ENCODE results near the gene OPN5. TPM values are rescaled to one million over a fixed set of nuclear protein-coding genes. Genes with fewer than 3 reads are reported as not detected.
A peak's percentile ranks its signal among the peaks of the same experiment; 100 is the strongest.
"Not testable (repeated sequence)": the region's sequence is repeated elsewhere in the genome, so short reads cannot be mapped to it uniquely, and the experiment has no call there.

OPN5 gene
- total RNA-seq, 1 experiment from 2014 or later = not detected

DNA sequence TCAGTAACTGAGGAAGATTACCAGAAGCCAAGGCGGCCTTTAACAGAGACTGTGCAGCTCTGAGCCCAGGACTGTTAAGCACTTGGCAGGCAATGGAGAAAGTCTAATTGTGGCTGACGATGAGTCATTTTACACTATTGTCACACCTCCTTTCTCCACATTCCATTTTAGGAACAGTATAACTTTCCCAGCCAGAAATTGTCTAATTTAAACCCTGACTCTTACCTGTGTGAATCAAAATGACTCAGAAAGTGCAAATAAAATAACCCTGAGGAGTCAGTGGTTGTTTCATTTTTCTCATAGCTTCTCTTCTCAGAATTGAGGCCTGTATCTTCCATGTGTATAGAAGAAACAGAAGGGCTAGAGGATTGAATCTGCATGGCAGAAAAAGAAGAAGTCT lies 40.0 kb upstream of the OPN5 start:
- H3K4me3 ChIP-seq (ENCODE audit: low read depth, low read length, poor library complexity, severe bottlenecking) = no peak overlapping the region
- no peaks in the 10 kb centered on the region for H3K4me1 ChIP-seq (ENCODE audit: insufficient read depth, low read length, poor library complexity, severe bottlenecking)
- peak; percentile 21 for DNase-seq (ENCODE audit: low spot score)
- H3K27ac ChIP-seq (ENCODE audit: low read depth, low read length, poor library complexity, severe bottlenecking) = no peak overlapping the region
- no peaks in the 10 kb centered on the region for H3K9me3 ChIP-seq (ENCODE audit: low read depth, low read length, poor library complexity, severe bottlenecking)
- TF ChIP-seq, protein P1, sequence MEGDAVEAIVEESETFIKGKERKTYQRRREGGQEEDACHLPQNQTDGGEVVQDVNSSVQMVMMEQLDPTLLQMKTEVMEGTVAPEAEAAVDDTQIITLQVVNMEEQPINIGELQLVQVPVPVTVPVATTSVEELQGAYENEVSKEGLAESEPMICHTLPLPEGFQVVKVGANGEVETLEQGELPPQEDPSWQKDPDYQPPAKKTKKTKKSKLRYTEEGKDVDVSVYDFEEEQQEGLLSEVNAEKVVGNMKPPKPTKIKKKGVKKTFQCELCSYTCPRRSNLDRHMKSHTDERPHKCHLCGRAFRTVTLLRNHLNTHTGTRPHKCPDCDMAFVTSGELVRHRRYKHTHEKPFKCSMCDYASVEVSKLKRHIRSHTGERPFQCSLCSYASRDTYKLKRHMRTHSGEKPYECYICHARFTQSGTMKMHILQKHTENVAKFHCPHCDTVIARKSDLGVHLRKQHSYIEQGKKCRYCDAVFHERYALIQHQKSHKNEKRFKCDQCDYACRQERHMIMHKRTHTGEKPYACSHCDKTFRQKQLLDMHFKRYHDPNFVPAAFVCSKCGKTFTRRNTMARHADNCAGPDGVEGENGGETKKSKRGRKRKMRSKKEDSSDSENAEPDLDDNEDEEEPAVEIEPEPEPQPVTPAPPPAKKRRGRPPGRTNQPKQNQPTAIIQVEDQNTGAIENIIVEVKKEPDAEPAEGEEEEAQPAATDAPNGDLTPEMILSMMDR (conservative IDR thresholded peaks at IDR 0.05; ENCODE audit: low read depth, low read length) = no peak
- TF ChIP-seq EZH2 (IDR thresholded peaks at IDR 0.05; ENCODE audit: borderline replicate concordance, low read depth, low read length, poor library complexity, severe bottlenecking) = no peak
- H3K36me3 ChIP-seq (ENCODE audit: insufficient read depth, low read length, poor library complexity, severe bottlenecking) = no peaks in the 10 kb centered on the region
- BruUV-seq (replicated peaks) = no TSS peak
- ChIA-PET CTCF (no interaction called here), POLR2A (ENCODE audit: low non-redundant PET) (no interaction called here)
- H3K27me3 ChIP-seq (replicated peaks; ENCODE audit: insufficient read depth, low read depth, low read length, poor library complexity) = no peaks in the 10 kb centered on the region
- intact Hi-C loops (cut with micrococcal nuclease; ENCODE audit: unreplicated experiment) = no loop called here

DNA sequence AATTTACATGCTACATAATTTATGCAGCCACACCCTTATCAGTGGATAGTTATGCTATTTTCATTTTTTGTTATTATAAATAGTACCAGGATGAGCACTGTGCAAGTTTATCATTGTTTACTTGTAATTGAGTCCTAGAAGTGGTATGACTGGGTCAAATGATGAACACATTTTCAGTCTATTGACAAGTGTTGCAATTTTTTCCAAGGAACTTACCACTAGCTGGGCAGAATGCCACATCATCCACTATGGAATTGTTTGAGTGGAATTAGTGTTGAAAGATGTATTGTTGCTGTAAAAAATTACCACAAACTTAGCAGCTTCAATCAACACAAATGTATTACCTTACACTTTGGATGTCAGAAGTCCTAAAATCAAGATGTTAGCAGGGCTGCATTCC lies 38.1 kb upstream of the OPN5 start:
- no TSS peak for BruUV-seq (replicated peaks)
- CTCF ChIA-PET = no interaction called here
- POLR2A ChIA-PET (ENCODE audit: low non-redundant PET) = no interaction called here

DNA sequence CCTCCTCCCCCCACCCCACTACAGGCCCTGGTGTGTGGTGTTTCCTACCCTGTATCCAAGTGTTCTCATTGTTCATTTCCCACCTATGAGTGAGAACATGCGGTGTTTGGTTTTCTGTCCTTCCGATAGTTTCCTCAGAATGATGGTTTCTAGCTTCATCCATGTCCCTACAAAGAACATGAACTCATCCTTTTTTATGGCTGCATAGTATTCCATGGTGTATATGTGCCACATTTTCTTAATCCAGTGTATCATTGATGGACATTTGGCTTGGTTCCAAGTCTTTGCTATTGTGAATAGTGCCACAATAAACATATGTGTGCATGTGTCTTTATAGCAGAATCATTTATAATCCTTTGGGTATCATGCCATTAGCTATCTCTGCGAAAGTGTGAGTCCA lies 36.6 kb upstream of the OPN5 start:
- CTCF ChIA-PET; H3K27me3 ChIP-seq (replicated peaks; ENCODE audit: insufficient read depth, low read depth, low read length, poor library complexity); H3K9me3 ChIP-seq (ENCODE audit: low read depth, low read length, poor library complexity, severe bottlenecking); POLR2A ChIA-PET (ENCODE audit: low non-redundant PET); H3K4me1 ChIP-seq (ENCODE audit: insufficient read depth, low read length, poor library complexity, severe bottlenecking); H3K4me3 ChIP-seq (ENCODE audit: low read depth, low read length, poor library complexity, severe bottlenecking); BruUV-seq (replicated peaks); intact Hi-C loops (cut with micrococcal nuclease; ENCODE audit: unreplicated experiment); H3K27ac ChIP-seq (ENCODE audit: low read depth, low read length, poor library complexity, severe bottlenecking); DNase-seq (ENCODE audit: low spot score); H3K36me3 ChIP-seq (ENCODE audit: insufficient read depth, low read length, poor library complexity, severe bottlenecking): not testable (repeated sequence)

More for the DNA sequence above, 38.1 kb upstream of the OPN5 start:
- H3K27me3 ChIP-seq (replicated peaks; ENCODE audit: insufficient read depth, low read depth, low read length, poor library complexity) = no peaks in the 10 kb centered on the region
- no peak overlapping the region for H3K4me3 ChIP-seq (ENCODE audit: low read depth, low read length, poor library complexity, severe bottlenecking)
- no peaks in the 10 kb centered on the region for H3K36me3 ChIP-seq (ENCODE audit: insufficient read depth, low read length, poor library complexity, severe bottlenecking)
- no peaks in the 10 kb centered on the region for H3K4me1 ChIP-seq (ENCODE audit: insufficient read depth, low read length, poor library complexity, severe bottlenecking)
- intact Hi-C loops (cut with micrococcal nuclease; ENCODE audit: unreplicated experiment) = no loop called here
- TF ChIP-seq, protein P1 (conservative IDR thresholded peaks at IDR 0.05; ENCODE audit: low read depth, low read length) = no peak
- TF ChIP-seq EZH2 (IDR thresholded peaks at IDR 0.05; ENCODE audit: borderline replicate concordance, low read depth, low read length, poor library complexity, severe bottlenecking) = no peak
- no peaks in the 10 kb centered on the region for H3K9me3 ChIP-seq (ENCODE audit: low read depth, low read length, poor library complexity, severe bottlenecking)
- DNase-seq (ENCODE audit: low spot score) = no peak
- H3K27ac ChIP-seq (ENCODE audit: low read depth, low read length, poor library complexity, severe bottlenecking) = no peak overlapping the region

DNA sequence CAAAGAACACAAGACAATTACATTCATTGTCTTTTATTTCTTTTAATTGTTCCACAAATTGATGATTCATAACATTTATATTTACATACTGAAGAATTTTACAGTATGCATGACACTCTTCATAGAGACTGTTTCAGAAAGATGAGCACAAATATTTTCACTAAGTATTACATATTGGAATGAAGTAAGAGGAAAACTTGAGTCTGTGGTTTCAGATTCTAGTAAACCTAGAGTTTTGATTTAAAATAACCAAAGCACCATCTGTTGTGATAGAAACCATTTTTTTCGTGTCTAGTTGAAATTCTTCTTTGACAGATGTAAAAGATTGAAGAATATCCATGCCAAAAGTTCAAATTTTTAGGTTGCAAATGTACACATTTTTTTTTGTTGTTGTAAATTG lies 32.1 kb upstream of the OPN5 start:
- BruUV-seq (replicated peaks) = no TSS peak
- intact Hi-C loops (cut with micrococcal nuclease; ENCODE audit: unreplicated experiment) = no loop called here

More for the DNA sequence above, 32.1 kb upstream of the OPN5 start:
- Histone ChIP-seq H3K27me3 (replicated peaks; ENCODE audit: insufficient read depth, low read depth, low read length, poor library complexity) (no peaks in the 10 kb centered on the region), H3K4me1 (ENCODE audit: insufficient read depth, low read length, poor library complexity, severe bottlenecking) (no peaks in the 10 kb centered on the region), H3K4me3 (ENCODE audit: low read depth, low read length, poor library complexity, severe bottlenecking) (no peak overlapping the region), H3K9me3 (ENCODE audit: low read depth, low read length, poor library complexity, severe bottlenecking) (no peaks in the 10 kb centered on the region), H3K27ac (ENCODE audit: low read depth, low read length, poor library complexity, severe bottlenecking) (no peak overlapping the region), H3K36me3 (ENCODE audit: insufficient read depth, low read length, poor library complexity, severe bottlenecking) (no peaks in the 10 kb centered on the region)
- ChIA-PET POLR2A (ENCODE audit: low non-redundant PET) (no interaction called here), CTCF (no interaction called here)
- TF ChIP-seq EZH2 (IDR thresholded peaks at IDR 0.05; ENCODE audit: borderline replicate concordance, low read depth, low read length, poor library complexity, severe bottlenecking) = no peak
- TF ChIP-seq, protein P1 (conservative IDR thresholded peaks at IDR 0.05; ENCODE audit: low read depth, low read length) = no peak
- DNase-seq (ENCODE audit: low spot score) = no peak

Measured in A673 (cell line).